ENCODE results near the gene TTC7B. TPM values are rescaled to one million over a fixed set of nuclear protein-coding genes. Genes with fewer than 3 reads are reported as not detected.

Gene TTC7B
- total RNA-seq, 1 experiment from 2014 or later, result 40.9 TPM

DNA sequence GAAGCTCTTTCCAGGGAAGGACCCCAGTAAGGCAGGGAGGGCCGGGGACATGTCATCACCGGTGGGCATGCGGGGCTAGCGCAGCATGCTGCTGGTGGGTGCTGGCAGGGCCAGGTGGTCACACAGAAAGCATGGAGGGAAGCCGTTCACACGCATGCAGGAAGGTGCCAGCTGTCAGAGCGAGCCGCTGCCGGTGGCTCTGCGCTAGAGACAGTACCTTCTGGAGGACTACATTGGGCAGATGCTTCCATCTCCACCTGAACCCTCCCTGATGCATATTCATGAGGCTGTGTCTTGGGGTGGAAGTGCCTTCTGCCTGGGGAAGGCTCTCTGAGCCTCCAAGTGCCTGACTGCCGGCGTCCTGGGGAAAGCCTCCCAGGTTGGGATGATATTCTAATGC lies 215.6 kb downstream of the TTC7B start:
- H3K27me3 ChIP-seq (ENCODE audit: control insufficient read depth, insufficient read depth, low read length), result no peaks in the 10 kb centered on the region
- no peaks in the 10 kb centered on the region for H3K4me1 ChIP-seq (ENCODE audit: control insufficient read depth, insufficient read depth, low read length)
- H3K9me3 ChIP-seq (ENCODE audit: control insufficient read depth, insufficient read depth, low read depth, low read length), result no peaks in the 10 kb centered on the region
- no peak for TF ChIP-seq SIN3A (IDR thresholded peaks at IDR 0.05; ENCODE audit: borderline replicate concordance, insufficient read depth, low read depth, low read length)
- TF ChIP-seq, protein P1, sequence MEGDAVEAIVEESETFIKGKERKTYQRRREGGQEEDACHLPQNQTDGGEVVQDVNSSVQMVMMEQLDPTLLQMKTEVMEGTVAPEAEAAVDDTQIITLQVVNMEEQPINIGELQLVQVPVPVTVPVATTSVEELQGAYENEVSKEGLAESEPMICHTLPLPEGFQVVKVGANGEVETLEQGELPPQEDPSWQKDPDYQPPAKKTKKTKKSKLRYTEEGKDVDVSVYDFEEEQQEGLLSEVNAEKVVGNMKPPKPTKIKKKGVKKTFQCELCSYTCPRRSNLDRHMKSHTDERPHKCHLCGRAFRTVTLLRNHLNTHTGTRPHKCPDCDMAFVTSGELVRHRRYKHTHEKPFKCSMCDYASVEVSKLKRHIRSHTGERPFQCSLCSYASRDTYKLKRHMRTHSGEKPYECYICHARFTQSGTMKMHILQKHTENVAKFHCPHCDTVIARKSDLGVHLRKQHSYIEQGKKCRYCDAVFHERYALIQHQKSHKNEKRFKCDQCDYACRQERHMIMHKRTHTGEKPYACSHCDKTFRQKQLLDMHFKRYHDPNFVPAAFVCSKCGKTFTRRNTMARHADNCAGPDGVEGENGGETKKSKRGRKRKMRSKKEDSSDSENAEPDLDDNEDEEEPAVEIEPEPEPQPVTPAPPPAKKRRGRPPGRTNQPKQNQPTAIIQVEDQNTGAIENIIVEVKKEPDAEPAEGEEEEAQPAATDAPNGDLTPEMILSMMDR (IDR thresholded peaks at IDR 0.05), result no peak
- TF ChIP-seq POLR2AphosphoS5 (IDR thresholded peaks at IDR 0.05; ENCODE audit: low read depth, low read length), result no peak
- TF ChIP-seq, protein P2, sequence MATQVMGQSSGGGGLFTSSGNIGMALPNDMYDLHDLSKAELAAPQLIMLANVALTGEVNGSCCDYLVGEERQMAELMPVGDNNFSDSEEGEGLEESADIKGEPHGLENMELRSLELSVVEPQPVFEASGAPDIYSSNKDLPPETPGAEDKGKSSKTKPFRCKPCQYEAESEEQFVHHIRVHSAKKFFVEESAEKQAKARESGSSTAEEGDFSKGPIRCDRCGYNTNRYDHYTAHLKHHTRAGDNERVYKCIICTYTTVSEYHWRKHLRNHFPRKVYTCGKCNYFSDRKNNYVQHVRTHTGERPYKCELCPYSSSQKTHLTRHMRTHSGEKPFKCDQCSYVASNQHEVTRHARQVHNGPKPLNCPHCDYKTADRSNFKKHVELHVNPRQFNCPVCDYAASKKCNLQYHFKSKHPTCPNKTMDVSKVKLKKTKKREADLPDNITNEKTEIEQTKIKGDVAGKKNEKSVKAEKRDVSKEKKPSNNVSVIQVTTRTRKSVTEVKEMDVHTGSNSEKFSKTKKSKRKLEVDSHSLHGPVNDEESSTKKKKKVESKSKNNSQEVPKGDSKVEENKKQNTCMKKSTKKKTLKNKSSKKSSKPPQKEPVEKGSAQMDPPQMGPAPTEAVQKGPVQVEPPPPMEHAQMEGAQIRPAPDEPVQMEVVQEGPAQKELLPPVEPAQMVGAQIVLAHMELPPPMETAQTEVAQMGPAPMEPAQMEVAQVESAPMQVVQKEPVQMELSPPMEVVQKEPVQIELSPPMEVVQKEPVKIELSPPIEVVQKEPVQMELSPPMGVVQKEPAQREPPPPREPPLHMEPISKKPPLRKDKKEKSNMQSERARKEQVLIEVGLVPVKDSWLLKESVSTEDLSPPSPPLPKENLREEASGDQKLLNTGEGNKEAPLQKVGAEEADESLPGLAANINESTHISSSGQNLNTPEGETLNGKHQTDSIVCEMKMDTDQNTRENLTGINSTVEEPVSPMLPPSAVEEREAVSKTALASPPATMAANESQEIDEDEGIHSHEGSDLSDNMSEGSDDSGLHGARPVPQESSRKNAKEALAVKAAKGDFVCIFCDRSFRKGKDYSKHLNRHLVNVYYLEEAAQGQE (IDR thresholded peaks at IDR 0.05; ENCODE audit: insufficient read depth in 1 of 2, low read depth in 2 of 2, low read length in 1 of 2), result no peak
- no peak for TF ChIP-seq TCF7L2 (IDR thresholded peaks at IDR 0.05; ENCODE audit: low read depth, low read length)
- ATAC-seq (no peak), DNase-seq (ENCODE audit: low read depth, low spot score) (no peak)
- intact Hi-C loops (cut with micrococcal nuclease; ENCODE audit: unreplicated experiment) (no loop called here), in situ Hi-C loops (cut with HindIII; ENCODE audit: low pct_unique_long_range_greater_than_20kb, low sequenced_read_pairs) (no loop called here)
- no peak overlapping the region for H3K27ac ChIP-seq (ENCODE audit: low read length)
- ChIA-PET POLR2A (no interaction called here), CTCF (no interaction called here)
- H3K36me3 ChIP-seq (ENCODE audit: control insufficient read depth, insufficient read depth, low read length), result no peaks in the 10 kb centered on the region
- BruUV-seq (replicated peaks), result no TSS peak
- no peak overlapping the region for H3K4me3 ChIP-seq (ENCODE audit: low read depth in 2 of 2, low read length in 2 of 2)

DNA sequence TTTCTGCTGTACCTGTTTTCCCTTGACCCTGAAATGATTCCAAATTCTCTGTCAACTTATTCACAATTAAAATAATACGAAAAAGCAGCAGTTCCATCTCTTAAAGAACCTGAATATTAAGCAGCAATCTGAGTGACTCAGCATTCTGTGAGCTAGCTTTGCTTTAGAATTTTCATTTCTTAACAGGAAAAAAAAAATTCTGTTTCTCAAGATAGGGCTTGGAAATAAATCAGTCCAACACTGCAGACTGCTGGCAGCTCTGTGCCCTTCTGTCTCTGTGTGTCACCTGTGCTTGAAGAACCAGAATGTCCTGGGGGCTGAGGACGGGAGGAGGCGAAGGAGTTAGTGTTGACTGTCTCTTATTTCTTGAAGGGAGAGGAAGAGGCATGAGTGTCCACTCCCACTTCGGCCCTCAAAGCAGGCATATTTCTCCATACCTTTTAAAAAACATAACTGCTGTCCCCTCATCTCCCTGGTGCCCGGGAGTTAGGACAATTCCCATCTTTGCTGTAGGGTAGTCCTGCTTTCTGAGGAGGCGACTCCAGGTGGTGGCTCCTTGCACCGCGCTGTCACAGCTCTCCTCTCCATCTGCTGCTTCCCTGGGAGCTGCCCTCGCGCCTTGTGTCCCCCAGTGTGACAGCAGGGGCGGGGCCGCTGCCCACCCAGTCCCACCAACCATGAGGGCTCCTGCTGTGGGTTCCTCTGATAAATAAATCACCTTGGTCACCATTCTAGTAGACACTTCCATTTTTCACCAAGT lies 216.3 kb downstream of the TTC7B start:
- intact Hi-C loops (cut with micrococcal nuclease; ENCODE audit: unreplicated experiment), result no loop called here

More for the DNA sequence above, 216.3 kb downstream of the TTC7B start:
- ChIA-PET CTCF (no interaction called here), POLR2A (interaction anchor here (0.7 kb wide), 1 partner anchor 377 kb away, joined by 4 read pairs; no protein-coding TSS in a partner anchor)
- H3K9me3 ChIP-seq (ENCODE audit: control insufficient read depth, insufficient read depth, low read depth, low read length), result no peaks in the 10 kb centered on the region
- DNase-seq (ENCODE audit: low read depth, low spot score) (no peak), ATAC-seq (no peak)
- H3K4me3 ChIP-seq (ENCODE audit: low read depth in 2 of 2, low read length in 2 of 2), result no peak overlapping the region
- no peaks in the 10 kb centered on the region for H3K27me3 ChIP-seq (ENCODE audit: control insufficient read depth, insufficient read depth, low read length)
- no peaks in the 10 kb centered on the region for H3K4me1 ChIP-seq (ENCODE audit: control insufficient read depth, insufficient read depth, low read length)
- no peak overlapping the region for H3K27ac ChIP-seq (ENCODE audit: low read length)
- no peaks in the 10 kb centered on the region for H3K36me3 ChIP-seq (ENCODE audit: control insufficient read depth, insufficient read depth, low read length)
- BruUV-seq (replicated peaks), result no TSS peak
- in situ Hi-C loops (cut with HindIII; ENCODE audit: low pct_unique_long_range_greater_than_20kb, low sequenced_read_pairs), result no loop called here
- TF ChIP-seq, protein P2 (IDR thresholded peaks at IDR 0.05; ENCODE audit: insufficient read depth in 1 of 2, low read depth in 2 of 2, low read length in 1 of 2), result no peak
- TF ChIP-seq TCF7L2 (IDR thresholded peaks at IDR 0.05; ENCODE audit: low read depth, low read length) (no peak), SIN3A (IDR thresholded peaks at IDR 0.05; ENCODE audit: borderline replicate concordance, insufficient read depth, low read depth, low read length) (no peak)
- TF ChIP-seq, protein P1 (IDR thresholded peaks at IDR 0.05), result no peak
